Left colon (tissue), 2 donors: ENCODE data around the gene UGT1A3. TPM values are rescaled to one million over a fixed set of nuclear protein-coding genes. Genes with fewer than 3 reads are reported as not detected.

ENCODE experiments used
- ATAC-seq: fragments of 200-7000 bp; cut with Tn5 transposase; one replicate; pipeline ENCODE4 v1.9.1; 2020; ENCODE audit warnings: mild to moderate bottlenecking, moderate library complexity
- DNase-seq, 2 donors: peaks; one replicate each; pipeline ENCODE4 v3.0.0-alpha.2; 2020
- intact Hi-C, 2 donors: fragments of 100-400 bp; cut with DNase I in 1 of 2; cut with micrococcal nuclease in 1 of 2; formaldehyde crosslinking; loops; one replicate each; pipeline versions ENCODE4 v1.11.2 to v1.14.0; 2022; cut with DNase I, micrococcal nuclease
- total RNA-seq, 2 donors: library from RNA; stranded (reverse); fragmentation: NEBNext Ultra II Directional; extraction: Animal tissue kit (Norgen Biotek cat#: 25700); gene quantifications; one replicate each; pipeline ENCODE4 v1.2.1, GENCODE V29; 2021
- donor health status: DM: no; HTN: no; CAD: no.
- donor health status: DM: yes; HTN: yes; CAD: no.

The UGT1A3 gene
- total RNA-seq, 2 donors from 2014 or later = 2.0 to 3.0 TPM

DNA sequence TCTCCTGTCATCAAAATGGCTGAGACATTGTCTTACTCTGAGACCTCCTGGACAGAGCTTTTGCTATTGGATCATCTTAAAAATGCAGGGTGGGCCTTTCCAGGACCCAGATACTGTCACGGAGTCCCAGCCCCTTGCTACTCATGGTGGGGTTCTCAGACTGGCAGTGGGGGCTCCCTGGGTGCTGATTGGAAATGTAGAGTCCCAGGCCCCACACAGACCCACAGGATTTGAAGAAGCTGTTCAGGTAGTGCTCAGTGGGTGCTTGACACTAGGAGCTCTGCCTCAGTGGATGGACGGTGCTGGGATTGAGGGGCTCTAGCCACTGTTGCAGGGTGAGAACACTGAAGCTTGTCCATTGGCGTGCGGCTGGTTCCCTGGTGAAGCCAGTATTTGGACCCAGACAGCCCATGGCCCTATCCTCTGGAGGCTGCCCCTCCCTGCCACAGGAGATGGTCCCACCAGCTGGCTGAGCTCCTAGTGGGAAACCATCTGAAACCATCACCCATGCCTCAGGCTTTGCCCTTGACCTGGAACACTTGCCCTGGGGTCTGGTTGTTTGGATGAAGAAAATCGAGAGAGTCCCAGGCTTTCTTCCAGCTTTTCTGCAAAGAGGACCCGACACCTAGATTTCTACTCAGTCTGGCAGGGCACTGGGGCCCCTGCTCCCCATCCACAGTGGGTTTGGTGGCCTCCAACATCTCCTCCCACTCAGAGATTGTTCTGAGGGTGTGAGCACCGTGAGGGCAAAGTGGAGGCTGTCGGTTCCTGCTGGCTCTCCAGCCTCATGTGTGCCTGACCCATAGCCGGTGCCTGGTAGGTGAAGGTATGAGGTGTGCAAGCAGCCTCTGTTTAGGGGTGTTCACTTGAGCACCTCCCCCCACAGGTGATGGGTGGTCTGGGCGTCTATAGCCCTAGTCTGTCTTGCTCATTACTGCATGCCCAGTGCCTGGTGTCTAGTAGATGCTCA is 79.4 kb downstream of the UGT1A3 start:
- no peak for DNase-seq
- no peak for ATAC-seq
- intact Hi-C loops = no loop called here

DNA sequence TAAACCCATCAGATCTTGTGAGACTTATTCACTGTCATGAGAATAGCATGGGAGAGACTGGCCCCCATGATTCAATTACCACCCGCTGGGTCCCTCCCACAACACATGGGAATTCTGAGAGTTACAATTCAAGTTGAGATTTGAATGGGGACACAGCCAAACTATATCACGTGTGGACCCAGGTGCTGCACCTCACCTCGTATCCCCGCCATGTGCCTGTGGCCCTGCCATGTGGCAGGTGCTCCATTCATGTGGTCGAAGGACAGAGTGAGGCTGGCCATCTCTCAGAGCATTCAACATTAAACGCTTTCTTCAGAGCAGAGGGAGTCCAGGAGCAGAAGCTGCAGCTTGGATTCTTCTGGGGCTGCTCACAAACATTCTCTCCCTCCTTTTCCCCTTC is 81.5 kb downstream of the UGT1A3 start:
- no peak for ATAC-seq
- DNase-seq = no peak
- intact Hi-C loops = no loop called here

DNA sequence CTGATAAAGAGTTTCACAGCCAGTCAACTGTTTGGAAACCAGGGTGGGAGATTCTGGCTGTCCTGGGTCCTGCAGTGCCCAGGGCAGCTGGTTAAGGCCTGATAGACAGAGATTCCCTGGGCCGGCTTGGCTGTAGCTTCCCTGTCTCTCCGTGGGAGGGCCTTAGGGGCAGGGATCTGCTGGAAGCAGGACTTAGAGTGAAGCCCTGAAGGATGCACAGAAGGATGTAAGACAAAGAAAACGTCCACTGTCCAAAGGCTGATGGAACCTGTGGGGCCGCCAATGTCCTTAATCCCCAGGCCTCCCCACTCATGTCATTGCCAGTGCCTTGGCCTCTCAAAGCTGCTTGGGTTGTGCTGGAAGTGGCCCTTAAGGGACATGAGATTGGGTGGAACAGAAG is 82.2 kb downstream of the UGT1A3 start:
- intact Hi-C loops = no loop called here
- no peak for DNase-seq
- no peak for ATAC-seq

DNA sequence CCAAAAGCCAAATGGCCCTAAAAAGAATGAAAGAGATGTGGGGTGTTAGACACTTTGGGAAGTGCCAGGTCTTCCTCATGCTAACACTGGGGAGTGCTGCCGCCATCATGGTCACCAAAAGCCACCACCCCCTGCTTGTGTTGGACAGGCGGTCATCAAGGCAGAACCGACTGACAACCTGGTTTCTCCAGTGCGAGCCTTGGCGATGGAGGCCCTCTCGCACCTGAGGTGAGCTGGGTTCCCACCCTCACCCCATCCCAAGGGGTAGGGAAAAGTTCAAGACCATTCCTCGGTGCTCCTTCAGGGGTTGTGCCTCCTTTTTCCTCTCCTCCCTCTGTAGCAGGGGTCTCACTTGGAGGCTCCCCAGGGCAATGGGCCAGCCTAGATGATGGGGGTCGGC is 82.9 kb downstream of the UGT1A3 start:
- intact Hi-C loops = no loop called here
- DNase-seq (no peak), ATAC-seq (no peak)

DNA sequence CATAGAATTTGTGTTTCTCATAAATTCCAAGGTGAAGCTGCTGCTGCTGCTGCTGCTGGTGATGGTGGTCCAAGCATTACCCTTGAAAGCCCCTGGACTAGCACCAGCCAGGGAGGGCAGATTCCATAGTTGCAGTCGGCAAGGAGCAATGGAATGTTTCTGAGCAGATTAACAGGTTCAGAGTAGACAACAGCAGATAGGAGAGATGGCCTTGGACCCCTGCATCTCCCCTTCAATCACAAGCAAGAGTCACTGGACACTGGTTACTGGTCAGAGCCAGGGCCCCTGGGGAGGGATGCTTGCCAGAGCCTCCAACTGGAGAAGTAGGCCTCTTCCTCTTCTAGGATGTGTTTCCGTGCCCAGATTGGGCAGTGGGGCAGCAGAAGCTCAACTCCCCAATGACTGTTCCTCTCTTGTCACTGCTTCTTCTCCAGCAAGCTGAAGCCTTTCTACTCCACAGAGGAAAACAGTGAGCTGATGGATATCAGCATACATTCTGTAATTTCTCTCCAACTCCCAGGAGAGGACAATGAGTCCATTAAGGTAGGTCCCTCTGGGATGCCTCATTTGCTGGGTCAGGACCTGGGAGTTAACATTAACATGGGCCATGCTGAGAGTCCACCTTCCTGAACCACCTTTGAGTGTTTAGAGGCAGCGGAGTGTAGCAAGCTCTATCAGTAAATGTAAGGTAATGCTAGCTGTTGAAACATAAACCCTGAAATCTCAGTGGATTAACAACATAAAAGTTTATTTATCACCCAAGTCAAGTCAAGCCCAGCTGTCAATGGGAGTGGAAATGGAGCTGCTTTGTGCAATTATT is 84.6 kb downstream of the UGT1A3 start:
- DNase-seq (no peak), ATAC-seq (no peak)
- intact Hi-C loops = no loop called here

DNA sequence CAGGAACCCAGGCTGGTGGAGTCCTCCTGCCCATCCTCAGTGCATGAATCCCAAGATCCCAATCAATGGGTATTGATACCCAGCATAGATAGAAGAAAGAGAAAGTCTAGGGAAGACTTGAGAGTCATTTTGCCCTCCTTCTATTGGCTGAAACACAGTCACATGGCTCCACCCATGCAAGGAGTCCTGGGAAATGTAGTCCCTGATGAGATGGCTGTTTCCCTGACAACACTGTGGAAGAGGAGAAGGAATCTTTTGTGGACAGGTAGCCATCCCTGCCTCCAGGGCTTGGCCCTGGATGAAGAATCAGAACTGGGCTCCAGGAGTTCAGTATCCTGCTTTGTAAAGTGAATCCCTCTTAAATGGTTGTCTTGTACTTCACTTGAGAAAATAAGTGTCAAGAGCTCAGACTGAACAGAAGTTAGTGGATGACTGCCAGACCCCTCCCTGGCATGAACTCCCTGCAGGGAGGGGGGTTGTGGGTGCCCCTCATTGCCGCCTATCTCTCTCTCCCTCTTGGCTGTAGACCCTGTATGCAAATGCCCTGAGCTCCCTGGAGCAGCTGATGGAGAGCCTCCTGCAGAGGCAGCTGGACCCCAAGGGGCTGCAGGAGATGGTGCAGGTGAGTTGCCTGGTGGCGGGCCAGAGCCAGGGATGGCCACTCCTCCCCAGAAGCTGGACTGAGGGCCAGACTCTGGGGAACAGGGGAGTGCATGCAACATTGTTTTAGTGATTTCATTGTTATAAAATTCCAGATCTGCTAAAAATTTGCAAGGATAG is 85.4 kb downstream of the UGT1A3 start:
- DNase-seq (no peak), ATAC-seq (no peak)
- intact Hi-C loops = no loop called here

DNA sequence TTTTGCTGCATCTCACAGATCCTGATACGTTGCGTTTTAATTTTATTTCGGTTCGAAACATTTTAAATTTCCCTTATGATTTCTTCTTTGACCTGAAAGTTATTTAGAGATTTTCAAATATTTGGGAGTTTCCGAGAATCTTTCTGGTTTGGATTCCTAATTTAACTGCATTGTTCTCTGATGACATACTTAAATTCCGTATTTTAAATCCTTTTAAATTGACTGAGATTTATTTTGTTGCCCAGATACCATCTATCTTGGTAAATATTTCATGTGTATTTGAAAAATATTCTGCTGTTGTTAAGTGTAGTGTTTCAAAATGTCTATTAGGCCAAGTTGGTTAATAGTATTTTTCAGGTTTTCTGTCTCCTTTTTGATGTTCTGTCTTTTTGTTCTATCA is 87.0 kb downstream of the UGT1A3 start:
- no peak for DNase-seq
- intact Hi-C loops = no loop called here
- no peak for ATAC-seq

DNA sequence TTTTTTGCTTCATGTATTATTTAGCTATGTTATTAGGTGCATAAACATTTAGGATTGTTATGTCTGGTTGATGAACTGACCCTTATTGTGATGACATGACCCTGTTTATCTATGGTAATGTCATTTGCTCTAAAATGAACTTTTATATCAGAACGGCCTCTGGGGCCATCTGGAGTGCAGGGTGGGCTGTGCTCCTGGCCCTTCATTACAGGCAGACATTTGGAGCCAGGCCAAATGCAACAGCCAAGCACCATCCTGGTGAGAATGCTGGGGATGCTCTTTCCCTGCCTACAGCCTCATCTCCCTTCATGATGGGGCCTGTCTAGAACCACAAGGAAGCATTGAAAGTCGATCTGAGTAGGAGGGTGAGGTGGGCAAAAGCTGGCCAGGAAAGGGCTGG is 87.5 kb downstream of the UGT1A3 start:
- no peak for ATAC-seq

DNA sequence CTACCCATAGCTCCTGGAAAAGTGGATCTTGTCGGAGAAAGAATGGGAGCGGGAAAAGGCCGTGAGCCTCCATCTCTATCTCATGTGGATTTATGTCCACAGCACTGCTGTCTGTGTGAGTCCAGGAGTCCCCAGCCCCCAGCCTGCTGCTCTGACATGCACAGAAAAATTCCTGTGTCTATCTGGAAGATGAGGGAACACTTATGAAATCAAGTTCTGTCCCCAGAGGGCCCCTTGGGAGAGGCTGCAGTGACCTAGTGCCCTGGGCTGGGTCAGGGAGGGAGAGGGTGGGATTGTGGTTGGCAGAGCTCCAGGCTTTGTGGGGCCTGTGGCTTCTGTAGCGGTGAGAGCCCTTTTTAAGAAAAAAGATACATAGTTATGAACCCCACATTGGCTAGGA is 87.9 kb downstream of the UGT1A3 start:
- DNase-seq (no peak), ATAC-seq (no peak)
- intact Hi-C loops = no loop called here

More for the DNA sequence above, 87.5 kb downstream of the UGT1A3 start:
- DNase-seq = no peak
- intact Hi-C loops = no loop called here

DNA sequence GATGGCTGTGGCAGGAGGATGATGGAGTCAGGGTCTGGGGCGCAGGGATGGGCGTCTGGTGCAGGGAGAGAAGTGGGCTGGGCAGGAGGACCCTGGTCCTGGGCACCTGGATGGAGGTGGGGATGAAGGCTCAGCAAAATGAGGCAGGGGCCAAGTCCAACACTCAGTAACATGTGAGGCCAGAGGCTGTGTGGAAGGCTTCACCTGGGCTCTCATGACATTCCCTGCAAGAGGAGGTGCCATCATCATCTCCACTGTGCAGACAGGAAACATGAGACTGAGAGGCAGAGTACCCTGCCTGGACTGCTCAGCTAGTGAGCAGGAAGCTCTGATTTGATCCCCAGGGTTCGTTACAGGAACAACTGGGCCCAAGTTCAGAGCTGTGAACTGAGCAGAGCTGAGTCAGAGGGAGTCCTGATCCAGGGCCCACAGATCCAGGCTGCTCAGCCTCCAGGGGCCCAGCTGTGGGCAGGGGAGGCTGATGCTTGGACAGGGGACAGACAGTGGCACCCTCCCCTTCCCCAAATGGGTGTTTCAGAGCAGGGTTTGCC is 88.6 kb downstream of the UGT1A3 start:
- intact Hi-C loops = no loop called here
- no peak for ATAC-seq
- DNase-seq = no peak

DNA sequence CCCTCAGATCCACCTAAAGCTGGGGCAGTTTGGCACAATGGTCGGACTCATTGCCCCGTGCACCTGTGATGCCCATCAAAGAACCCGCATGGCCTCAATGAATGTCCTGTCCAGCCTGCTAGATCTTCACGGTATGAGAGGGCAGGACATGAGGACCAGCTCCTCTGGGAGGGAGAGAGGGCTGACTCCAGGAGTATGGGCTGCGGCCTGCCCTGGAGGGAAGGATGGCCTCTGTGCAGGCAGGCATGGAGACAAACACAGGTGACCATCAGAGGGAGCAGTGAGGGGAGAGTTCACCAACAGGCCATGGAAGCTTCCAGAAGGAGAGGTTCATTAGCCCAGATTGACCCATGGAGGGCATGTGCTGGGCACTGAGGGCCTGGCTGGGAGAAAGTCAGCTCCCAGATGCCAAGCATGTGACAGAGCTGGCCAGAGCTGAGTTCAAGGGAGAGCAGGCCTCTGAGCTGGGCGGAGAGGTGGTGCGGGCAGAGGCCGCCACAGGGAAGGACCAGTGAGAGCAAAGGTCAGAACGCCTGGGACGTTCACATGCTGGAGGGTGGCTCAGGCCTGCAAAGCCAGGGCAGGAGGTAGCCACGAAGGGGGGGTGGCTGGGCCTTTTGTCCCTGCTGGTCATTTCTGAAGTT is 89.3 kb downstream of the UGT1A3 start:
- DNase-seq = no peak
- ATAC-seq = peak; percentile 51
- intact Hi-C loops = no loop called here

DNA sequence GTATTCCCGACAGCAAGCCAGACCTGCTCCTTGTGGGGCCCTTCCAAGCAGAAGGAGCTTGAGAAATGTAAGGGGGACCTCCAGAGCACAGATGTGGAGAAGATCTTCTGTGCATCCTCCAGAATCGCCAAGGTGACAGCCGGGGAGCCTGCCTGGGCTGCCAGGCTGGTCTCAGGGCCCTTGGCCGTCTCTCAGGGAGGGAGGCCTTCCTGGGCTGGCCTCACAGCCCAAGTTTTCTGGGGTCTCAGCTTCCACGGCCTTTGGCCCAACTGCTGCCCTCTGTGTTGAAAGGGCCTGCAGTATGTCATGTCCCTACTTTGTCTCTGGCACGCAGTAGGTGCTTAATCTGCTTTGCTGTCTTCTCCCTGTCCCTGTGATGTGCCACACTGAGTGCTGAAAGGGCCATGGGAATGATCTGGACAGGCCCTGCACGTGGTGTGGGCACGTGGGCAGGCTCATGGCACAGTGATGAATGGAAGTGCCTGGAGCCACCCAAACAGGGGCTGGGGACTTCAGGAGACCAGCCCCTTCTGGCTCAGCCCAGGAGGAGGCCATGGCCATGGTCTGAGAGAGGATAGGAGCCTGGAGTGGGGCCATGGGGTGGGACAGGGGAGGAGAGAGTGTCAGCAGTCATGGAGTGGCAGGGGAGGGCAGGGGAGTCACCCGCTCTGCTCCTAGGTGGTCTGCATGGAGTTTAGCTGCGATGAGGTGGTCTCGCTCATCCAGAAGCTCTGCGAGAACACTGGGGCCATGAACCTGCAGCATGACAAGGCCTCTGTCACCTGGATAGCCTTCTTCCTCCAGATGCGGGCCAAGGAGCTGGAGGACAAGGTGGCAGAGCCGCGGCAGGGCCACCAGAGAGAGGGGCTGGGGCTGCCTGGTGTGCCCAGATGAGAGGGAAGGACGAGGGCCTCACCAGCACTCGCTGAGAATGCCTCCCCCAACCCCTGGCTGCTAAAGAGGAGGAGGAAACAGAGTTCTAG is 90.1 kb downstream of the UGT1A3 start:
- no peak for DNase-seq
- intact Hi-C loops = no loop called here
- ATAC-seq = no peak

DNA sequence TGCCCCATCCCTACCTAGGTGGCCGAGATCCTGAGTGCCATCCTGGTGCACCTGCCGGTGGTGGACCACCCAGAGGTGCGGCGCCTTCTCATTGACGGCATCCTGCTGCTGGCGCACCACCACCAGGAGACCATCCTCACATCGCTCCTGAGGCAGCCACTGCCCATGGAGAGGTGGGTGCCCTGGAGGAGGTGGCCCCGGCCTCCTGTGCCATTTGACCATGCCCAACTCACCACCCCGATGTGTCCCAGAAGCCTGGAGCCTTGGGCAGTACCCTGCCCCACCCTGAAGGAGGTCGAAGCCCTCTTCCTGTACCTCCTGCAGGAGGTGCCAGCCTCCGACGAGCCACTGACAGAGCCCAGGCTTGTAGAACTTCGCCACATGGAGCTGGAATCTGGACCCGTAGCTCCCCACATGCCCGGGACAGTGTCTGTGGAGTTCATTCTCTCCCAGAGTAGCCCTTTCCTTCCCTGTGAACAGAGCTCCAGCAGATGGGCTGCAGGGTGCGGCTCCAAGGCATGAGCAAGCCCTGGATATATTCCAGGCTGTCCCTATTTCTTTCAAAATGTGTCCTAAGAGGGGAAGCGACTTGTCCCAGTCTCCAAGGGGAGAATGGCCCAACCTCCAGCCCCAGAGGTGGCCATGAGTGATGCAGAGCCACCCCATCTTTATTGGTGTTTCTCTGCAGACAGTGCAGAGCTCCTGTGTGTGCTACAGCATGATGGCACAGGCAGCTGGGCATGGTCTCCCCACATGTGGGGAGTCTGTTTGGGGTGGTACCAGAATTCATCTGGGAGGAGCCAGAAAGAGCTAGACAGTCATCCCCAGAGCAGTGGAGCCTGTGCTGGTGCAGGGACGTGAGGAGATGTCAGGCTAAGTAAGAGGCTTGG is 91.3 kb downstream of the UGT1A3 start:
- ATAC-seq = no peak
- intact Hi-C loops = no loop called here
- no peak for DNase-seq

DNA sequence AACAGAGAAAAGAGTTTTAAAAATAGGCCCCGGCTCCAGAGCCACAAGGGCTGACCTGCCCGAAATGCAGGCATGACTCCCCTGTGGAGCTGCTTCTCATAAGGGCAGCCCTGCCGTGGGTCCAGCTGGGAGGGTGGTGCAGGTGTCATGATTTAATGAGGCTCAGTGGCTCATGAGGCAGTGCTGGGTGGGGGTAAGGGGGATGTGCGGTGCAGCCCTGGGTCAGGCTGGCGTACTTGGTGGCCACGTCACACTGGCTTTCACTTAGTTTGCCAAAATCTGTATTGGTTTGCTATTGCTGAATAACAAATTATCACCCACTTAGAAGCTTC is 91.9 kb downstream of the UGT1A3 start:
- intact Hi-C loops = no loop called here
- no peak for ATAC-seq

DNA sequence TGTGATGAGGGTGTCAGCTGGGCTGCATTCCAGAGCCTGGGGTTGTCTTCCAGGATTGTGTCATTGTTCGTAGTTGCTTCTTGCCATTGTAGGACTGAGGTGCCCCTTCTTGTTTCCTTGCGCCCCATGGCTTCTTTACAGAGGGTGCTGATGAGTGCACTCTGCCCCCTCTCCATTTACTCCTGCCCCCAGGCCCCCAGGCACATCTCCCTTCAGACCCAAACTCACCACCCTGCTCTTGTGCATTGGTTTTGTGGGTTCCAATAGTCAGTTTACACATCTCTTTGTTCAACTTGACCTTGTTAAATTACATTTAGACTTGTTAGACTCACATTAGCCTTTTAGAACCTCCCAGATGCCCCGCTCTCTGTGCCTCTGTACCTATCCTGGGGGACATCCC is 92.4 kb downstream of the UGT1A3 start:
- DNase-seq (no peak), ATAC-seq (no peak)
- intact Hi-C loops = no loop called here

More for the DNA sequence above, 91.9 kb downstream of the UGT1A3 start:
- no peak for DNase-seq

DNA sequence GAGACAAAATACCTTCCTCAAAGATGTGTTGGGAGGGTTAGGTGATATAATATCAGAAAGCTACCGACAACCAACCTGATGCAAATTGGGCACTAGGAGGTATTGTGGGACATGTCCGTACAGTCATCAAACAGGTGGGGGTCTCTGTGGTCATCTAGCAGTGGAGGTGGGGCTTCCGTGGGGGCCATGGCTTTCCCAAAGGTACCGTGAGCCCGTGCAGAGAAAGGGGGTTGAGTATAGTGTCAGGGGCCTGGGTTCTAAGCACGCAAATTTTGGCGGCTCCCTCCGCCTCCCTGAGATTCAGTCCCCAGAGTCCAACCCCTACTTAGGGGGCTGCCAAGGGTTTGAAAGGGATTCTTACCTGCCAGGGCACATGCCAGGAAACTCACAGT is 92.9 kb downstream of the UGT1A3 start:
- intact Hi-C loops = no loop called here
- ATAC-seq (no peak), DNase-seq (no peak)
